GM12878 (cell line): ENCODE data around the gene BCL2. TPM values are rescaled to one million over a fixed set of nuclear protein-coding genes. Genes with fewer than 3 reads are reported as not detected.

Experiments
- ATAC-seq: fragments of 200-7000 bp; cut with Tn5 transposase; 3 replicates; pipeline ENCODE4 v1.9.1; 2020; ENCODE audit warnings: mild to moderate bottlenecking, moderate library complexity
- BruUV-seq: library from RNA; stranded (reverse); fragments of 400-500 nt; replicated peaks from 2 replicates; lab custom pipeline; 2021; lab: Mats Ljungman, UMichigan
- CTCF ChIA-PET: fragments of 300-600 bp; sonication (Branson Sonifier 250); formaldehyde crosslinking; extraction: SDS; loops from one replicate; lab custom pipeline; 2021; ENCODE audit warnings: inconsistent platforms; lab: Yijun Ruan, JAX
- POLR2A ChIA-PET: fragments of 350-600 bp; formaldehyde crosslinking; extraction: SDS; loops from one replicate; lab custom pipeline; 2021; ENCODE audit warnings: inconsistent platforms; lab: Charles Lee
- RAD21 ChIA-PET: fragments of 300-600 bp; sonication (Branson Sonifier 250); formaldehyde crosslinking; loops from one replicate; lab custom pipeline; 2023; ENCODE audit warnings: antibody characterized with exemption; ENCODE audit not compliant: unreplicated experiment; lab: Charles Lee
- SMC1A ChIA-PET: fragments of 300-600 bp; sonication (Branson Sonifier 250); formaldehyde crosslinking; loops from one replicate; lab custom pipeline; 2023; ENCODE audit not compliant: unreplicated experiment, uncharacterized antibody; lab: Charles Lee
- DNase-seq: peaks from one replicate; pipeline ENCODE4 v3.0.0-alpha.2; 2011; ENCODE audit warnings: low read depth, low spot score
- FAIRE-seq: peaks from 3 replicates; lab custom pipeline; 2011; peaks lifted over from hg19 to GRCh38; lab: Jason Lieb, UNC
- H2AFZ ChIP-seq: 2 replicates; pipeline ENCODE4 v1.6.0; 2011; ENCODE audit warnings: low read depth, low read length, control low read depth; ENCODE audit not compliant: control insufficient read depth
- H3K27ac ChIP-seq: 2 replicates; pipeline ENCODE4 v1.5.1; 2011; ENCODE audit warnings: control low read depth; ENCODE audit not compliant: control insufficient read depth, insufficient read depth
- H3K27me3 ChIP-seq, 2 experiments: replicated peaks in 1 of 2; 2 replicates each; pipeline versions ENCODE4 v1.6.0 to v1.6.1; 2011; ENCODE audit warnings: low read length in 1 of 2; ENCODE audit not compliant: control insufficient read depth in 2 of 2, insufficient read depth in 2 of 2
- H3K36me3 ChIP-seq, 2 experiments: 2 replicates each; pipeline ENCODE4 v1.5.1; 2011; ENCODE audit warnings: low read length in 1 of 2; ENCODE audit not compliant: control insufficient read depth in 2 of 2, insufficient read depth in 2 of 2
- H3K4me1 ChIP-seq: 2 replicates; pipeline ENCODE4 v1.6.1; 2011; ENCODE audit warnings: mild to moderate bottlenecking, low read length, moderate library complexity, mixed read lengths; ENCODE audit not compliant: control insufficient read depth, insufficient read depth
- H3K4me2 ChIP-seq: 2 replicates; pipeline ENCODE4 v1.6.0; 2011; ENCODE audit warnings: control low read depth; ENCODE audit not compliant: control insufficient read depth, insufficient read depth
- H3K4me3 ChIP-seq: fragments of 200-600 bp; sonication (generic); 2 replicates; pipeline ENCODE4 v1.5.1; 2016
- H3K79me2 ChIP-seq: 2 replicates; pipeline ENCODE4 v1.6.0; 2011; ENCODE audit warnings: low read length; ENCODE audit not compliant: control insufficient read depth, insufficient read depth
- H3K9ac ChIP-seq: 2 replicates; pipeline ENCODE4 v1.8.0; 2011; ENCODE audit warnings: low read length, control low read depth, mixed read lengths; ENCODE audit not compliant: control insufficient read depth, insufficient read depth
- H3K9me3 ChIP-seq: replicated peaks from 3 replicates; pipeline ENCODE4 v1.5.1; 2011; ENCODE audit warnings: mild to moderate bottlenecking, low read length; ENCODE audit not compliant: control insufficient read depth, insufficient read depth
- H4K20me1 ChIP-seq: 2 replicates; pipeline ENCODE4 v1.6.0; 2011; ENCODE audit not compliant: control insufficient read depth, insufficient read depth
- BACH1 ChIP-seq: fragments of 450-650 bp; IDR thresholded peaks from 2 replicates; pipeline ENCODE4 v1.6.1; 2017; ENCODE audit warnings: mild to moderate bottlenecking, borderline replicate concordance
- CBX3 ChIP-seq: fragments of 200-600 bp; sonication (generic); IDR thresholded peaks from 2 replicates; pipeline ENCODE4 v1.6.1; 2016; ENCODE audit warnings: low read depth, borderline replicate concordance
- ZNF384 ChIP-seq: IDR thresholded peaks from 2 replicates; pipeline ENCODE4 v1.6.1; 2012; ENCODE audit warnings: low read depth, mild to moderate bottlenecking, low read length, improper control_type of control experiment, borderline replicate concordance
- WGBS: methylation state at CpG from one replicate; pipeline ENCODE4 v1.1.6; 2016; ENCODE audit warnings: low lambda C conversion rate; ENCODE audit not compliant: insufficient replicate concordance, insufficient coverage; ENCODE audit errors: missing lambda C conversion rate; 5-methylcytosine and 5-hydroxymethylcytosine counted together
- in situ Hi-C: fragments of 300-500 bp; cut with MboI; formaldehyde crosslinking; loops from 9 replicates; pipeline ENCODE4 v1.14.3; 2018; ENCODE audit warnings: mixed read lengths
- intact Hi-C: fragments of 100-400 bp; cut with micrococcal nuclease; formaldehyde crosslinking; loops from one replicate; pipeline ENCODE4 v1.14.2; 2022; ENCODE audit not compliant: unreplicated experiment
- polyA plus RNA-seq, 11 experiments: library from polyadenylated mRNA; depleted of rRNA in 4 of 11; unstranded in 6 of 11; stranded (reverse) in 5 of 11; fragments of >200 nt; fragmentation: Nextera tagmentation in 4 of 11; fragmentation: Illumina TruSeq in 1 of 11; extraction: Ambion mirVana in 4 of 11; extraction: Trizol in 1 of 11; gene quantifications; 1 replicate in 1 of 11; 2 replicates in 10 of 11; pipeline versions ENCODE4 v1.2.1 to v1.2.3, GENCODE V29; 2011 to 2016; ENCODE audit warnings: inconsistent platforms in 2 of 11, missing spikeins in 2 of 11, low read depth in 1 of 11
- total RNA-seq, 4 experiments: library from RNA; depleted of rRNA in 3 of 4; stranded (reverse); fragments of >200 nt in 3 of 4; fragmentation: Illumina TruSeq in 1 of 4; extraction: Trizol in 1 of 4; gene quantifications; 2 replicates each; pipeline versions ENCODE4 v1.2.1 to v1.2.3, GENCODE V29; 2013 to 2021
- TF ChIP-seq, protein P1 (sequence below): fragments of 450-650 bp; IDR thresholded peaks from 2 replicates; pipeline ENCODE4 v1.6.1; 2016; ENCODE audit warnings: mild to moderate bottlenecking

BCL2 gene
- total and polyA plus RNA-seq, 10 of the 15 experiments (the other 5 are each of a cell fraction or from before 2014, with no cell fraction given): 4.1 to 47.8 (median 19.3) TPM

DNA sequence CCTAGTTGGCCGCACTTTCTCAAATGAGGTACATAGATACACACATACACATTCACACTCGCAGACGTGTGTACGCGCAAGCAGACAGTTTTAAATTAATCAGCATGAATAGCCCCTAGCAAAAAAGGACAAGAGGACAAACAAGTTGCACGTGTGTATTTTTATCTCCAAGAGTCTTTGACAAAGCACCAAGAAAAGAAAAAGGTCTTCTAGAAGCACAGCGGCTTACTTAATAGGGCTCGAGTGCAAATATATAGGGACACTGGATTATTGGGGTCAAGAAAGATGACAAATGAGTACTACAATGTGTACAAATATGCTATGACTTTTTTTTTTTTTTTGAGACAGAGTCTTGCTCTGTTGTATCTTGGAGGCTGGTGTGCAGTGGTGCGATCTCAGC is 1.7 kb upstream of the BCL2 start:
- H3K4me1 ChIP-seq: peaks cover 20% of the 10 kb centered on the region
- DNase-seq (no peak), ATAC-seq (no peak)
- in situ Hi-C loops (loop anchor here (5.0 kb wide), 1 partner anchor 304 kb away; no protein-coding TSS in a partner anchor), intact Hi-C loops (loop anchor here (5.0 to 10.0 kb wide), 3 partner anchors 101 to 606 kb away; partner anchors contain the start of genes PHLPP1 and VPS4B)
- peak overlapping the region; percentile 54 for H3K4me3 ChIP-seq
- peak overlapping the region; percentile 70 for H3K9ac ChIP-seq
- peak overlapping the region; percentile 15; the same call in 1 of the 2 replicates for H2AFZ ChIP-seq
- peaks cover 46% of the 10 kb centered on the region for H3K79me2 ChIP-seq
- H4K20me1 ChIP-seq: no peaks in the 10 kb centered on the region
- TF ChIP-seq, protein P1, sequence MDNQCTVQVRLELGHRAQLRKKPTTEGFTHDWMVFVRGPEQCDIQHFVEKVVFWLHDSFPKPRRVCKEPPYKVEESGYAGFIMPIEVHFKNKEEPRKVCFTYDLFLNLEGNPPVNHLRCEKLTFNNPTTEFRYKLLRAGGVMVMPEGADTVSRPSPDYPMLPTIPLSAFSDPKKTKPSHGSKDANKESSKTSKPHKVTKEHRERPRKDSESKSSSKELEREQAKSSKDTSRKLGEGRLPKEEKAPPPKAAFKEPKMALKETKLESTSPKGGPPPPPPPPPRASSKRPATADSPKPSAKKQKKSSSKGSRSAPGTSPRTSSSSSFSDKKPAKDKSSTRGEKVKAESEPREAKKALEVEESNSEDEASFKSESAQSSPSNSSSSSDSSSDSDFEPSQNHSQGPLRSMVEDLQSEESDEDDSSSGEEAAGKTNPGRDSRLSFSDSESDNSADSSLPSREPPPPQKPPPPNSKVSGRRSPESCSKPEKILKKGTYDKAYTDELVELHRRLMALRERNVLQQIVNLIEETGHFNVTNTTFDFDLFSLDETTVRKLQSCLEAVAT: peak; percentile 83
- TF ChIP-seq CBX3 (no peak), ZNF384 (peak; percentile 27; the same call in 1 of the 2 replicates), BACH1 (no peak)
- TF ChIP-seq, all 136 proteins: peak for 2
- WGBS: 81% methylated on average over 8 of the region's 9 CpGs
- Histone ChIP-seq H3K36me3 (no peaks in the 10 kb centered on the region), H3K4me2 (peak overlapping the region; percentile 51), H3K9me3 (no peaks in the 10 kb centered on the region), H3K27ac (peak overlapping the region; percentile 75), H3K27me3 (no peaks in the 10 kb centered on the region)
- ChIA-PET POLR2A (interaction anchor here (0.8 to 1.6 kb wide), 3 partner anchors 9 to 305 kb away, joined by 3 to 6 read pairs (median 5); no protein-coding TSS in a partner anchor), CTCF (interaction anchor here (0.9 to 7.3 kb wide), 9 partner anchors 44 to 307 kb away, joined by 3 to 123 read pairs (median 41); no protein-coding TSS in a partner anchor), SMC1A (interaction anchor here (1.0 to 7.2 kb wide), 12 partner anchors 167 to 304 kb away, joined by 3 to 92 read pairs (median 6); no protein-coding TSS in a partner anchor), RAD21 (interaction anchor here (1.0 to 4.7 kb wide), 13 partner anchors 10 to 304 kb away, joined by 3 to 58 read pairs (median 6); no protein-coding TSS in a partner anchor)
- FAIRE-seq: no peak
- no TSS peak for BruUV-seq
